Measurements from ENCODE around the gene ATP13A4. TPM values are rescaled to one million over a fixed set of nuclear protein-coding genes. Genes with fewer than 3 reads are reported as not detected.

ATP13A4 gene
- total RNA-seq, 1 donor from 2014 or later, result 2.3 TPM

DNA sequence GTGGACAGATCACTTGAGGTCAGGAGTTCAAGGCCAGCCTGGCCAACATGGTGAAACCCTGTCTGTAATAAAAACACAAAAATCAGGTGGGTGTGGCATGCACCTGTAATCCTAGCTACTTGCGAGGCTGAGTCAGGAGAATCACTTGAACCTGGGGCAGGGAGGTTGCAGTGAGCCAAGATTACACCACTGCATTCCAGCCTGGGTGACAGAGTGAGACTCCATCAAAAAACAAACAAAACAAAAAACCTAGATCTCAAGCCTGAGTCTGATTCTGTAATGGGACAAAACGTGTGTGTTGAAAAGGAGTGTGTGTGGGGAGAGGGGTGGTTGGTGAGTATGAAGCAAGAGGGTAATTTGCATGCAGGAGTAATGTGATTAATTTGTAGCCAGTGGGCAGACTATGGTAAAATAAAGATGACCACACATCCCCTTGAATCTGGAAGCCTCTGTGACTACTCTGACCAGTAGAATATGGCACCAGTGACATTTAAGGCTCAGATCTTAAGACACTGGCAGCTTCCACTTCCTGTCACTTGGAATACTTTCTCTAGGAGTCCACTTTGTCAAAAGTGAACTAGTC, 19.9 kb upstream of the ATP13A4 start:
- Mint-ChIP-seq H3K4me1 (ENCODE audit: low read depth) (peaks cover 2% of the 10 kb centered on the region), H3K4me3 (ENCODE audit: low read depth) (no peak overlapping the region), H3K9me3 (no peaks in the 10 kb centered on the region), H3K27me3 (ENCODE audit: low read depth) (no peaks in the 10 kb centered on the region), H3K27ac (no peak overlapping the region), H3K36me3 (ENCODE audit: low read depth) (no peaks in the 10 kb centered on the region)
- intact Hi-C loops (cut with micrococcal nuclease), result loop anchor here (5.0 kb wide), 3 partner anchors 762 to 1107 kb away; no protein-coding TSS in a partner anchor
- no peak for DNase-seq (ENCODE audit: low spot score)

DNA sequence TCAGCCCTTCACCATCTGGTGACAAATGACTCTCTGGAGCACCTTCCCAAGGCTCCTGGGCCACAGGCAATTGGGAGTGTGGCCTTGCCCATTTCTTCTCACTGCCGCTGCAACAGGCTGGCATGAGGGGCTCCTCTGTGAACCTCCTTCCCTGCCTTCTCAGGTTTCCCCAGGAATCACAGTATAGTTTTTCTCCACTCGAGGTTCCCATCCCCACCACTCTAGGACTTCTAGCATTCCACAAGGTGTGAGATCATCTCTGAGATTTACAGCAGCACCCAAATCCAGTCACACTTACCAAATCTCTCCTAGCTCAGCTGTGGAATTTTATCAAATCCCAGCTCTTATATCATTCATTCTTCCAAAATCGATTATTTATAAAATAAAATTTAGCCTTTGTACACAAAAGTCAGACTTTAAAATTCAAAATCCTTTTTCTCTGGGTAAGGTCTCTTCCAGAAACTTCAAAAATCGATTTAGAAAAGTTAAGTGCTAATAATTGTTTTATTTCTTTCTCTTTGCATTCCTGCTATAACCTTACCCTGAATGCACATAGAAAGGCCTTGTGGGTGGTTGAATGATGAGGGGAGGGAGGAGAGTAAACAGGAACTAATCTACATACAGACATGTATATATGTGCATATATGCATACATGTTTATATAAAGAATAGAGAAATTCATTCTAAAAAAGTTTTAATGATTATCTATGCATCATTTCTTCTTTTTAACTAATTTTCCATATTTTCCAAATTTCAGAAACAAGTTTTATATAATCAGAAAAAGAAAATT, 18.9 kb upstream of the ATP13A4 start:
- H3K27ac Mint-ChIP-seq, result no peak overlapping the region
- H3K4me1 Mint-ChIP-seq (ENCODE audit: low read depth), result peaks cover 2% of the 10 kb centered on the region
- H3K4me3 Mint-ChIP-seq (ENCODE audit: low read depth), result no peak overlapping the region
- H3K36me3 Mint-ChIP-seq (ENCODE audit: low read depth), result no peaks in the 10 kb centered on the region
- H3K9me3 Mint-ChIP-seq, result no peaks in the 10 kb centered on the region
- H3K27me3 Mint-ChIP-seq (ENCODE audit: low read depth), result no peaks in the 10 kb centered on the region
- intact Hi-C loops (cut with micrococcal nuclease), result loop anchor here (5.0 kb wide), 3 partner anchors 761 to 1106 kb away; no protein-coding TSS in a partner anchor
- DNase-seq (ENCODE audit: low spot score), result no peak

DNA sequence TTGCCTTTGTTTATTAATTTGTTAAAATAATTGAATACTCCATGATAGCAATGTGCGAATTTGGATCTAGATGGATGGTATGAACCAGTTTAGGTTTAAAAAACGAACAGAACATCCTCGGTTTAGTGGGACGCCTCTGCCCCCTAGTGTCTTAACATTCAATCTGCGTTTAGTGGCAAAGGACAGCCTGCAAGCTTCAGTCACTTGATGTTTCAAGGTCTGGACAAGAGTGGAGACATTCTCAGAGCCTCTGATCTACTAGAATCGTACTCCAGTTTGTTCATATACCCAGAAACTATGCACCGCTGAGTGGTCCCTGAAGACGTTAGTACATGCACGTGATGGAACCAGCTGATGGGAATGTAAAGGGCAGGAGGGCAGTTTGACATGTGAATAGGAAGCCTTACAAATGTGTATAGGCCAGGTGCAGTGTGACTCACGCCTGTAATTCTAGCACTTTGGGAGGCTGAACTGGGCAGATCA, 17.8 kb upstream of the ATP13A4 start:
- intact Hi-C loops (cut with micrococcal nuclease), result loop anchor here (1.0 to 5.0 kb wide), 4 partner anchors 111 to 1105 kb away; no protein-coding TSS in a partner anchor
- H3K4me3 Mint-ChIP-seq (ENCODE audit: low read depth), result no peak overlapping the region
- no peaks in the 10 kb centered on the region for H3K9me3 Mint-ChIP-seq
- peaks cover 2% of the 10 kb centered on the region for H3K27me3 Mint-ChIP-seq (ENCODE audit: low read depth)
- DNase-seq (ENCODE audit: low spot score), result peak; percentile 25
- H3K4me1 Mint-ChIP-seq (ENCODE audit: low read depth), result peaks cover 2% of the 10 kb centered on the region
- H3K27ac Mint-ChIP-seq, result no peak overlapping the region
- H3K36me3 Mint-ChIP-seq (ENCODE audit: low read depth), result no peaks in the 10 kb centered on the region

DNA sequence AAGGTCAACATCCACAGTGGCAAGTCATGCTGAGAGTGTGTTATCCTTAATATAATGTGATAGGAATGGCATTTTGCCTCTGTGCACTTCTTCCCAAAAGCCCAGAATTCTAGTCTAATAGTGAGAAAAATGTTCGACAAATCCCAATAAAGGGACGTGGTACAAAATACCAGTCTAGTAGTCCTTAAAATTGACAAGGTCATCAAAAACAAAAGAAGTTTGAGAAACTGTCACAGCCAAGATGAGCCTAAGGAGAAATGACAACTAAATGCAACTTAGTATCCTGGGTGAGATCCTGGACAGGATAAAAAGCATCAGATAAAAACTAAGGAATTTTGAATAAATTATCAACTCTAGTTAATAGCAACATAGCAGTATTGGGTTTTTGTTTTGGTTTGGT, 14.4 kb upstream of the ATP13A4 start:
- Mint-ChIP-seq H3K9me3 (no peaks in the 10 kb centered on the region), H3K4me3 (ENCODE audit: low read depth) (no peak overlapping the region), H3K27ac (no peak overlapping the region), H3K27me3 (ENCODE audit: low read depth) (peaks cover 2% of the 10 kb centered on the region), H3K36me3 (ENCODE audit: low read depth) (no peaks in the 10 kb centered on the region), H3K4me1 (ENCODE audit: low read depth) (peaks cover 2% of the 10 kb centered on the region)
- DNase-seq (ENCODE audit: low spot score), result no peak
- intact Hi-C loops (cut with micrococcal nuclease), result no loop called here

DNA sequence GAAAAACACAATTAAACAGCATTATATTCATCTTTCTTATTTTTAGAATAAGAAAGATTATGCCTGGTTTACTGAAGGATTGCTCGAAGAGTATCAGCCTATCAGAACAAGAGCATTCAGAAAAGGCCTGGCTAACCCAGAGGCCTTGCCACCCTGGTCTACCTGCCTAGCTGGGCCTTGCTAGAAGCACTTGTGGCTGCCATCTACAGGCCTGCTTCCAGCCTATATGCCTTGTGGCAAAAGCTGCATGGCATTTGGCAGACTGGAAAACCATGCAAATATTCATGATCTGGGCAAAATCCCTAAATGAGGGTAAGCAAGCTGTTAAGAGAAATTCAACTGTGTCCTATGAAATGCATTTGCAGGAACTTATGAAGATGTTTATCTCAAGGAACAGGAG, 9.3 kb upstream of the ATP13A4 start:
- H3K4me1 Mint-ChIP-seq (ENCODE audit: low read depth), result peaks cover 1% of the 10 kb centered on the region
- peaks cover 2% of the 10 kb centered on the region for H3K27me3 Mint-ChIP-seq (ENCODE audit: low read depth)
- no peak overlapping the region for H3K27ac Mint-ChIP-seq
- intact Hi-C loops (cut with micrococcal nuclease), result no loop called here
- no peaks in the 10 kb centered on the region for H3K36me3 Mint-ChIP-seq (ENCODE audit: low read depth)
- no peak overlapping the region for H3K4me3 Mint-ChIP-seq (ENCODE audit: low read depth)
- H3K9me3 Mint-ChIP-seq, result no peaks in the 10 kb centered on the region
- no peak for DNase-seq (ENCODE audit: low spot score)

DNA sequence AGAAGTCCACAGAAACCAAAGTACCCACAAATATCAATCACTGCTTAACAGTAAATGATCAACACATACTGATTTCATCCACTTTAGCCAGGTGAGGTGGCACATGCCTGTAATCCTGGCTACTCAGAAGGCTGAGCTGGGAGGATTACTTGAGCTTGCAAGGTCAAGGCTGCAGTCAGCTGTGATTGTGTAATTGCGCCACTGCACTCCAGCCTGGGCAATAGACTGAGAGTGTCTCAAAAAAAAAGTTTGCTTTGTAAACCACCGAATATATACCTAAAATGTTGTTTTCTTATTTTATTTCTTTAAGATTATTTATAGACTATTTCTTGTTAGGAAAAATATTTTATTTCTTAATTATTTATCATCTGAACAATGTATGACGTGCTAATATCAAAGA, 8.7 kb upstream of the ATP13A4 start:
- Mint-ChIP-seq H3K36me3 (ENCODE audit: low read depth) (no peaks in the 10 kb centered on the region), H3K9me3 (no peaks in the 10 kb centered on the region), H3K27me3 (ENCODE audit: low read depth) (peaks cover 2% of the 10 kb centered on the region), H3K27ac (no peak overlapping the region), H3K4me1 (ENCODE audit: low read depth) (peaks cover 1% of the 10 kb centered on the region), H3K4me3 (ENCODE audit: low read depth) (no peak overlapping the region)
- intact Hi-C loops (cut with micrococcal nuclease), result no loop called here
- no peak for DNase-seq (ENCODE audit: low spot score)

DNA sequence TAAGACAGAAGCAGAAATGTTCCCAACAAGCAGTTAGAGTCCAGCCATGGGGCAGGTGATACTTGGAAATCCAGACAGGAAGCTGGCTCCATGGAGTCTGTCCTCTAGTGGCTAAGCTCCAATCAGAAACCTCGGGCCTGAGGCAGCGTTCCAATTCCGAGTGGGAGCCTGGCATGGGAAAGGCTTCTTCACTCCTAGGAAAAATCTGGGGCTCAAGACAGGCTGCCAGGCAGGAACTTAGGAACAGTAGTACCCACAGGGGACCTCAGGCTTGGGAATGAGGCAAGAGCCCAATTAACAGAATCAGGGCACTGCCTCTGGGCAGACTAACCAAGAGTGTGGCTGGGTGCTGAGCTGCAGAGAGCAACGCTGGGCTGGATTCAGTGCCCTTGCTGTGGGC, 6.2 kb upstream of the ATP13A4 start:
- H3K27ac Mint-ChIP-seq, result no peak overlapping the region
- H3K36me3 Mint-ChIP-seq (ENCODE audit: low read depth), result no peaks in the 10 kb centered on the region
- H3K27me3 Mint-ChIP-seq (ENCODE audit: low read depth), result no peaks in the 10 kb centered on the region
- DNase-seq (ENCODE audit: low spot score), result no peak
- H3K9me3 Mint-ChIP-seq, result no peaks in the 10 kb centered on the region
- H3K4me1 Mint-ChIP-seq (ENCODE audit: low read depth), result peaks cover 1% of the 10 kb centered on the region
- intact Hi-C loops (cut with micrococcal nuclease), result no loop called here
- H3K4me3 Mint-ChIP-seq (ENCODE audit: low read depth), result no peak overlapping the region

DNA sequence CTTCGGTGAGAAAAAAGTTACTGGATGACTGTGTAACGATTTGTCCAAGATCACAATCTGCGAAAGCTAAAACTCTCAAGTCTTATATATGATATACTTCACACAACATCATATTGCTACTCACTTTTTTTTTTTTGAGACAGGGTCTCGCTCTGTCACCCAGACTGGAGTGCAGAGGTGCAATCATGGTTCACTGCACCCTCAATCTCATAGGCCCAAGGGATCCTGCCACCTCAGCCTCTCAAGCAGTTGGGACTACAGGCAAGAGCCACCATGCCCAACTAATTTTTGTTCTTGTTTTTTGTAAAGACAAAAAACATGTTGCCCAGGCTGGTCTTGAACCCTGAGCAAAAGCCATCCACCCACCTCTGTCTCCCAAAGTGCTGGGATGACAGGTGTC, 5.4 kb upstream of the ATP13A4 start:
- no peaks in the 10 kb centered on the region for H3K9me3 Mint-ChIP-seq

DNA sequence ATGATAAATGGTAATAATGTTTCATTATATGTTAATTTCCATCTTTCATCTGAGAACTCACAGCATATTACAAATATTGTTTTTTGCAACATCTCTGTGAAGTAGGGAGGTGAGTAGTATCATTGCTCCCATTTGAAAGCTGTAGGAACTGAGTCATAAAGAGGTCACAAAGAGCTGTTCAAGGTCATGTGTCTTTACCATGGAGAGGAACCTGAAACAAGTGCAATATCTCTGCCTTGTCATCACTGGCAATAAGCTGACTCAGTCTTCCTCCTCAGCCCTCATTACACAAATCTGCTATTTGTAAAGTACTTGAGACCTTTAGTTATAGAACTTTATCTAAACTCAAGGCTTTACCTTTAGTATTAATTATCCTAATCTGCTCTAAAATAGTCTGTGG, 4.4 kb upstream of the ATP13A4 start:
- Mint-ChIP-seq H3K4me3 (ENCODE audit: low read depth) (no peak overlapping the region), H3K9me3 (no peaks in the 10 kb centered on the region), H3K36me3 (ENCODE audit: low read depth) (no peaks in the 10 kb centered on the region), H3K27me3 (ENCODE audit: low read depth) (no peaks in the 10 kb centered on the region), H3K4me1 (ENCODE audit: low read depth) (peaks cover 1% of the 10 kb centered on the region), H3K27ac (no peak overlapping the region)
- intact Hi-C loops (cut with micrococcal nuclease), result no loop called here
- no peak for DNase-seq (ENCODE audit: low spot score)

More for the DNA sequence above, 5.4 kb upstream of the ATP13A4 start:
- Mint-ChIP-seq H3K4me1 (ENCODE audit: low read depth) (peaks cover 1% of the 10 kb centered on the region), H3K4me3 (ENCODE audit: low read depth) (no peak overlapping the region), H3K27ac (no peak overlapping the region), H3K36me3 (ENCODE audit: low read depth) (no peaks in the 10 kb centered on the region), H3K27me3 (ENCODE audit: low read depth) (no peaks in the 10 kb centered on the region)
- intact Hi-C loops (cut with micrococcal nuclease), result no loop called here
- DNase-seq (ENCODE audit: low spot score), result no peak

DNA sequence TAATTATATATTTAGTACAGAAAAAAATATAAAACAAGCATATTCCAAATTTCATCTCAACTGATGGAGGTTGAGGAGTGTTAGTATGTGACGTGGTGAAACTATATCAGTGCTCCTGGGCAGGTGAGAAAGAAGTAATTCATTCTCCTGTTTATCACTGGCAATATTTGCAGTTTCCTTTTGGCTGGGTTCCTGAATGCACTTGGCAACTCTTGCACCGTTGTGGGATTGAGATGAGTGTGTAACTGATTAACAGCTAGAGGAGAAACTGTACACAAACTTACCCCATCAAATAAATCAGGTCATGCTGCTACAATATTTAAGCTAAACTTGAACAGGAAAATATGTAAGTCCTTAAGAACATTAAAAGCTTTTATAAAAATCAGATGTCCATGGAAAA, 2.1 kb upstream of the ATP13A4 start:
- no peak for DNase-seq (ENCODE audit: low spot score)
- Mint-ChIP-seq H3K4me3 (ENCODE audit: low read depth) (no peak overlapping the region), H3K9me3 (no peaks in the 10 kb centered on the region), H3K27ac (no peak overlapping the region), H3K4me1 (ENCODE audit: low read depth) (peaks cover 1% of the 10 kb centered on the region), H3K36me3 (ENCODE audit: low read depth) (no peaks in the 10 kb centered on the region), H3K27me3 (ENCODE audit: low read depth) (no peaks in the 10 kb centered on the region)
- intact Hi-C loops (cut with micrococcal nuclease), result no loop called here

DNA sequence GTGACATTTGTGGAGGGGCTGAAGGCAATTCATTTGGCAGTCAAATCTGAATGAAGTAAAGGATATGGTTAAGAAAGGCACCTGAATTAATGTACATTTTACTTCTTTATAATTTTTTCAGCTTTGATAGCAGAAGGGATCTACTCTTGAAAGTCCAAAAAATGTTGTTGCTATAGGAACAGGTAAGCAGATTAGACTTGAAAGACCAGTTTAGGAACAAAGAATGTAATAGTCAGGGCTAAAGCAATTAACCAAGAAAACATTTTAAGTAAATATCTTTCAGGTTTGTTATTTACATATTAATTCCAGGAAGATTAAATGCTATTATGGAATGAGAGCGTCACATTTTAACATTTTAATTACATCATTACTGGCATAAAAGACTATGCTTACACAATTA, 1.1 kb downstream of the ATP13A4 start:
- DNase-seq (ENCODE audit: low spot score), result no peak
- H3K27me3 Mint-ChIP-seq (ENCODE audit: low read depth), result no peaks in the 10 kb centered on the region
- H3K36me3 Mint-ChIP-seq (ENCODE audit: low read depth), result no peaks in the 10 kb centered on the region
- intact Hi-C loops (cut with micrococcal nuclease), result no loop called here
- H3K4me1 Mint-ChIP-seq (ENCODE audit: low read depth), result no peaks in the 10 kb centered on the region
- no peak overlapping the region for H3K27ac Mint-ChIP-seq
- H3K9me3 Mint-ChIP-seq, result no peaks in the 10 kb centered on the region
- H3K4me3 Mint-ChIP-seq (ENCODE audit: low read depth), result no peak overlapping the region

DNA sequence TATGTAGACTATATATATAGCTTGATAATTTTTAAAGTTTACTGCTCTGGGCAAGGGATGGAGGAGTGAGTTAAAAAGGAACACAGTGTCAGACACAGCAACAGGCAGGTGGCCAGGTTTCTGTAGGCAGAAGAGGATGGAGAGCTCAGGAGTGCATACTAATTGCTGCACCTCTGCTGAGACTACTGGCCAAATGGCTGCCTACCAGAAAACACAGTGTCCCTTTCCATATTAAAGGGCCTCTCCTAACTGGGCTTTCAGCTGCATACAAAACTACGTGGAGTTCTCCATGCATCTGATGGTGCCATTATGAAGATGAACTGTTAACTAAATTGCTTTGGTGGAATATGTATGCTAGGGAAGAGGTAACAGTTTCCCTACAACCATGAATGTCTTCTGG, 1.8 kb downstream of the ATP13A4 start:
- no peak overlapping the region for H3K27ac Mint-ChIP-seq
- DNase-seq (ENCODE audit: low spot score), result no peak
- no peaks in the 10 kb centered on the region for H3K36me3 Mint-ChIP-seq (ENCODE audit: low read depth)
- H3K4me3 Mint-ChIP-seq (ENCODE audit: low read depth), result no peak overlapping the region
- H3K27me3 Mint-ChIP-seq (ENCODE audit: low read depth), result no peaks in the 10 kb centered on the region
- intact Hi-C loops (cut with micrococcal nuclease), result no loop called here
- H3K9me3 Mint-ChIP-seq, result no peaks in the 10 kb centered on the region
- H3K4me1 Mint-ChIP-seq (ENCODE audit: low read depth), result no peaks in the 10 kb centered on the region

DNA sequence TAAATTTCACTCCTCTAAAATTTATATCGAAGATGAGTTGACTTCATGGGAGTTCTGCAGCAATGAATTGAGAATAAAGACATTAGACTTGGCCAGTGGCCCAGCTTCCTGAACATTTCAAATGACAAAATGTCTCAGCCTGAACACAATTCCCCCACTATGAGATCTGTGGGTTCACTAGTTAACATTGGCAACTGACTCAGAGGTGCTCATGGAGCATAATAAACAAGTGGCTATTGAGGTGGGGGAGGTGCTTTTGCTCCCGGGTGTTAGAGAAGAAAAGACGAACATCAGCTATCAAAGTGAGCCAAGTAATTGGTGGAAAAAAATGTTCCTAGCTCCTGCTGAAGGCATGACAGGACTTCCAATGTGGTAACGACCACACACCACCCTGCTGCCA, 6.3 kb downstream of the ATP13A4 start:
- no peaks in the 10 kb centered on the region for H3K36me3 Mint-ChIP-seq (ENCODE audit: low read depth)
- intact Hi-C loops (cut with micrococcal nuclease), result no loop called here
- H3K27me3 Mint-ChIP-seq (ENCODE audit: low read depth), result peaks cover 2% of the 10 kb centered on the region
- peaks cover 7% of the 10 kb centered on the region for H3K9me3 Mint-ChIP-seq
- no peak for DNase-seq (ENCODE audit: low spot score)
- H3K4me1 Mint-ChIP-seq (ENCODE audit: low read depth), result no peaks in the 10 kb centered on the region
- no peak overlapping the region for H3K27ac Mint-ChIP-seq
- no peak overlapping the region for H3K4me3 Mint-ChIP-seq (ENCODE audit: low read depth)

Measured in activated T-helper 2 cell treated with anti-CD3 and anti-CD28 coated beads, Interferon-gamma antibody, Interleukin-2, Interleukin-4, amounts not matched to agents 10 μg/mL and 5 μg/mL and 100 μg/mL, durations not matched to agents 14 hours and 24 hours and 36 hours (primary cell).